GM12892 (cell line): ENCODE measurements around the gene ADIPOQ.
"Not testable (repeated sequence)": the region's sequence is repeated elsewhere in the genome, so short reads cannot be mapped to it uniquely, and the experiment has no call there.

ENCODE experiments used
- POLR2A ChIP-seq: IDR thresholded peaks from 2 replicates; pipeline ENCODE4 v1.6.1; 2011; ENCODE audit warnings: low read depth, low read length, control low read depth
- POLR2AphosphoS5 ChIP-seq: IDR thresholded peaks from 2 replicates; pipeline ENCODE4 v1.6.1; 2011; ENCODE audit warnings: low read depth, low read length, control low read depth
- TAF1 ChIP-seq: IDR thresholded peaks from 2 replicates; pipeline ENCODE4 v1.6.1; 2011; ENCODE audit warnings: low read depth, mild to moderate bottlenecking, control low read depth, low read length, borderline replicate concordance

DNA sequence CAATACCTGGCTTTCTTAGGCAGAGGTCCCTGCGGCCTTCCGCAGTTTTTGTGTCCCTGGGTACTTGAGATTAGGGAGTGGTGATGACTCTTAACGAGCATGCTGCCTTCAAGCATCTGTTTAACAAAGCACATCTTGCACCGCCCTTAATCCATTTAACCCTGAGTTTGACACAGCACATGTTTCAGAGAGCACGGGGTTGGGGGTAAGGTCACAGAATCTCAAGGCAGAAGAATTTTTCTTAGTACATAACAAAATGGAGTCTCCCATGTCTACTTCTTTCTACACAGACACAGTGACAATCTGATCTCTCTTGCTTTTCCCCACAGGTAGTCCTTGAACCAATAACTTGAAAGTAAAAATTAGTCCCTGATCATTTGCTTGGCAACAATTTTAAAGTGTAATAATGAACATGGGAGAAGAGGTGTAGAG, 45.0 kb downstream of the ADIPOQ start:
- not testable (repeated sequence) for TF ChIP-seq POLR2AphosphoS5, TAF1, POLR2A
